CD4-positive, alpha-beta T cell treated with Interleukin-1 beta for 1 hour (primary cell): ENCODE results near the gene VPS13D.
"Not testable (repeated sequence)": the region's sequence is repeated elsewhere in the genome, so short reads cannot be mapped to it uniquely, and the experiment has no call there.

Experiments used
- DNase-seq, 2 donors: peaks; one replicate each; pipeline ENCODE4 v3.0.0-alpha.2; 2020 to 2022

The VPS13D gene

DNA sequence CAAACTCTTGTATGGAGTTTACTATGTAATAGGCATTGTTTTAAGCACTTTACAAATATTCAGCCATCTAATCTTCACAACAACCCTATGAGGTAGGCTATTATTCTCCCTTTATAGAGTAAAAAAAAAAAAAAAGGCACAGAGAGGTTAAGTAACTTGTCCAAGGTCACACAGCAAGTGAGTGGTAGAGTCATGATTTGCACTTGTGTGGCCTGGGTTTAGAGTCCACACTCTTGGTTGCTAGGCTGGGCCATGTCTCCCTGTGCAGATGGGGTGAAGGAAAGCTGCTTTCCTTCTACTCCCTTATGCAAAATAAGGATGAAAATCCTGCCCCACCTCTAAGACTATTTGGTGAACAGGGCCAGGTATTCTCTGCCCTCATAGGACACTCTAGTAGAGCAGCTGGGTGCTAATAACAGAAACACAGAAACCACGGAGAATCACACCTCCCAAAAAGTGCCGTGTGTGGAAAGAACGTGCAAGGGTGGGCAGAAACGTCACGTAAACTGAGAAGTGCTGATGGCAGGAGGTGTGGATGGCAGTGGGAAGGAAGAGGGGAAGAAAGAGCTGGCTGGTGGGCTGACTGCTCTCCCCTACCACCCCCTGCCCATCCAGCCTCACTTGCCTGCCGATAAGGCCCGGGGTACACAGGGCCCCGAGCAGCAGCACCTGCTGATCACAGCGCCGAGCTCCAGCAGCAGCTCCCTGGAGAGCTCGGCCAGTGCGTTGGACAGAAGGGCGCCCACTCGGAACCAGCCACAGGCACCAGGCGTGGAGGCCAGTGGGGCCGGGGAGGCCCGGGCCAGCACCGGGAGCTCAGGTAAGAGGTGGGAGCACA is 28.3 kb upstream of the VPS13D start:
- peak; percentile 37 to 48 for DNase-seq

DNA sequence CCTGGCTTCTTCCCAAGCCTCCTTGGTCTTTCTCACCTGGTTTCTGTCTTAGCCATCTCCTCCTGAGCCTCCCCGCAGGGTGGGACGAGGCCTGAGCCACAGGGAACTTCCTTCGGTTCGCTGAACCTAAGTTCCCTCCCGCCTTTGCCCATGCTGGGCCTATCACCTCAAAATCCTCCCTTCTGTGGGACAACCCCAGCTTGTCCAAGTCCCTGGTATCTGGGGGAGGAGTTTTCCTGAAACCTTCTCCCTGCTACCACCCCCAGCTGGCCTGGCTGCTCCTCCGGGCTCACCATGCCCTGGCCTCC is 27.7 kb upstream of the VPS13D start:
- DNase-seq = no peak

DNA sequence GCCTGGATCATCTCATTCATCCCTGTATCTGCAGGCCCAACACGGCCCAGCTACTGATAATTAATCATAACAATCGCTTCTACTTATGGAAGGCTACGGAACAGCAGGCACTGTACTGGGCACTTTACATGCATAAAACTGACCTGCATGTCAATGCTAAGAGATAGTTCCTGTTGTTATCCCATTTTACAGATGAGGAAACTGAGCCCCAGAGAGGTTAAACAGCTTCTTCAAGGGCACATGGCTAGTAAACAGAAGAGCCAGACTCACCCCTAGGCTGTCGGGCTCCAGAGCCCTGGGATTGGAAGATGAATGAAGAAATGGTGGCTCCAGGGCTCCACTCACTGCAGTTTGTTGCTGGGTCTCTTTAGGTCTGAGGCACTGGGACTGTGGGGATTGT is 27.3 kb upstream of the VPS13D start:
- no peak for DNase-seq

DNA sequence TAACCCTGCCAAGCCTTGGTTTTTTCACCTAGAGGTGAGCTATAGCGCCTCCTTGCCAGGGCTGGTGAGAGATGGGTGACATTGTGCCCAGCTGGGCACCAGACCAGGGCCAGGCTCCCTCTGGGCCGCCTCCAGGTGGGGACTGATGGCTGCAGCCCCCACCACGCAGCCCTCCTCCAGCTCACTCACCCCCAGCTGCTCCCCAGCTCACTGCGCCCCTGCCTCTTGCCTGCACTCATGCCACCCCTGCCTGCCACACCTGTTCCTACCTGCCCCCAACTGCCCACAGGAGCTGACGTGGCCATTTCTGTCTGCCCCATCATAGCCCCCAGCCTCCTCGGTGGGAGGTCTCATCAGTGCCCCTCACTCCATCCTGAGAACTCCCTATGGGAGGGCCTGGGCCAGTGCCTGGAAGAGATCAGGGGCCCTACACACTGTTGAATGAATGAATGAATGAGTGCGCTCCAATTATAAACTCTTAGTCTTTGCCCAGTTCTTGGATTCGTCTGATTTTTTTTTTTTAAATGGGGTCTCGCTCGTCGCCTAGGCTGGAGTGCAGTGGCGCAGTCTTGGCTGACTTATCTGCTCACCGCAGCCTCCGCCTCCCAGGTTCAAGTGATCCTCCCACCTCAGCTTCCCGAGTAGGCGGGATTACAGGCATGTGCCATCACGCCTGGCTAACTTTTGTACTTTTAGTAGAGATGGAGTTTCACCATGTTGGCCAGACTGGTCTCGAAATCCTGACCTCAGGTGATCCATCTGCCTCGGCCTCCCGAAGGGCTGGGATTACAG is 26.4 kb upstream of the VPS13D start:
- no peak for DNase-seq

DNA sequence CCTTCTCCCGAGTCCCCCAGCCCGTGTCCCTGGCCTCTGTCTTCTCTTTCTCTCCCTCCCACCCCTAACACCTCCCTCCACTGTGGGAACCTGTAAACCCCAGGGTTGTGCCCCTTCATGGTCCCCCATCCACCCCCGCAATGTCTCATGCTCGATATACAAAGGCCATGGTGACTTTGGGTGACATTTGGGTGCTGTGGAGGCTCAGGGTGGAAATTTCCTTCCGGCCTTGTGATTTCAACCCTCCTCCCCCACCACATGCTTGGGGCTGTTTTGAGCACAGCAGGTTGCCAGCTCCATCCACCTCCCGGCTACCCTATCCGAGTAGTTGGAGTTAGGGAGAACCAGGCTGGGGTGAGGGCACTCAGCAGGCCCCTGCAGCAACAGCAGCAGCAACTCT is 25.7 kb upstream of the VPS13D start:
- peak in 1 of 2 donors; percentile 29 for DNase-seq

DNA sequence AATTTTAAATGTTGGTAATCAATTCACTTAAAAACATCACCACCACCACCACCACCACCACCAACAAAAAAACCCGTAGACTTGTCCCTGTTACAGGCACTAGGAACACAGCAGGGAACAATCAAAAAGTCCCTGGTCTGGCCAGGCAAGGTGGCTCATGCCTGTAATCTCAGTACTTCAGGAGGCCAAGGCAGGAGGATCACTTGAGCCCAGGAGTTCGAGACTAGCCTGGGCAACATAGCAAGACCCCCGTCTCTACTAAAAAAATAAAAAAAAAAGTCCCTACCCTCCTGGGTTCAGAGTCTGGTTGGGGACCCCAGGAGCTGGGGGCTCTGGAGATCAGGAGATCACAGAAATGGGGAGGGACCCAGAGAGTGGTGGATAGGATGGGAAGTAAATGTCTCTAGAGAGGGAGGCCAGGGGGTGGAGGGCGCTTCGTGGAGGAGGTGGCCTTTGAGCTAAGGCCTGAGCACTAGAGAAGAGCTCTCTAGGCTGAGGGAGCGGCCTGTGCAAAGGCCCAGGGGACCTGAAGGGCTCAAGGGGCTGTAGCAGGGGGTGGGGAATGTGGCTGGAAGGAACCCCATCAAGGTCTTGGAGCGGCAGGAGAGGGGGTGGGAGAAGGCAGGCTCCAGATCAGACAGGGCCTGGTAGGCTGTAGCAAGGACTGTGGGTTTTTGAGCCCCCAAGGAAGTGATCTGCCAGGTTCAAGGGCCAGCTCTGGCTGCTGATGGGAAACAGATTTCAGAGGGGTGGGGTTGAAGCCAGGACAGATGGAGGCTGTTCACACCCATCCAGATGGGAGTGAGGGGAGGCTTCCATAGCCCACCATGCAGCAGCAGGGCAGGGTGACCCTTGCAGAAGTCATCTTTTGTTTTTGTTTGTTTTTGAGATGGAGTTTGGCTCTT is 24.8 kb upstream of the VPS13D start:
- DNase-seq = no peak

DNA sequence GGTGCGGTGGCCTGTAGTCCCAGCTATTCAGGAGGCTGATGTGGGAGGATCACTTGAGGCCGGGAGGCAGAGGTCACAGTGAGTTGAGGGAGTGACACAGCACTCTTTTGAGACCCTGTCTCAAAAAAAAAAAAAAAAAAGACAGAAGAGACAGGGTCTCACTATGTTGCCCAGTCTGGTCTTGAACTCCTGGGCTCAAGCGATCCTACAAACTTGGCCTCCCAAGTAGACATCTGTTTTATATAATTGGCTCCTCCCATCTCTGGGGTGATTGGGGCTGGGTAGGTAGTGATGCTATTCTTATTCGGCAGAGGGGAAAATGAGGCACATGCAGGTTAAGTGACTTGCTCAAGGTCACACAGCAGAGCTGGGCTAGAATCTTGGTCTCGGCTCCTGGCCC is 23.6 kb upstream of the VPS13D start:
- DNase-seq = no peak

DNA sequence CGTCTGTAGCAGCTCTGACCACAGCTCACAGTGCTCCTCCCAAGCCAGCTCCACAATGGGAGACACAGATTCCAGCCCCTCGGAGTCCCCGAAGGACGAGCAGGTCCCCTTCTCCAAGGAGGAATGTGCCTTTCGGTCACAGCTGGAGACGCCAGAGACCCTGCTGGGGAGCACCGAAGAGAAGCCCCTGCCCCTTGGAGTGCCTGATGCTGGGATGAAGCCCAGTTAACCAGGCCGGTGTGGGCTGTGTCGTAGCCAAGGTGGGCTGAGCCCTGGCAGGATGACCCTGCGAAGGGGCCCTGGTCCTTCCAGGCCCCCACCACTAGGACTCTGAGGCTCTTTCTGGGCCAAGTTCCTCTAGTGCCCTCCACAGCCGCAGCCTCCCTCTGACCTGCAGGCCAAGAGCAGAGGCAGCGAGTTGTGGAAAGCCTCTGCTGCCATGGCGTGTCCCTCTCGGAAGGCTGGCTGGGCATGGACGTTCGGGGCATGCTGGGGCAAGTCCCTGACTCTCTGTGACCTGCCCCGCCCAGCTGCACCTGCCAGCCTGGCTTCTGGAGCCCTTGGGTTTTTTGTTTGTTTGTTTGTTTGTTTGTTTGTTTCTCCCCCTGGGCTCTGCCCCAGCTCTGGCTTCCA is 22.9 kb upstream of the VPS13D start:
- DNase-seq = no peak

DNA sequence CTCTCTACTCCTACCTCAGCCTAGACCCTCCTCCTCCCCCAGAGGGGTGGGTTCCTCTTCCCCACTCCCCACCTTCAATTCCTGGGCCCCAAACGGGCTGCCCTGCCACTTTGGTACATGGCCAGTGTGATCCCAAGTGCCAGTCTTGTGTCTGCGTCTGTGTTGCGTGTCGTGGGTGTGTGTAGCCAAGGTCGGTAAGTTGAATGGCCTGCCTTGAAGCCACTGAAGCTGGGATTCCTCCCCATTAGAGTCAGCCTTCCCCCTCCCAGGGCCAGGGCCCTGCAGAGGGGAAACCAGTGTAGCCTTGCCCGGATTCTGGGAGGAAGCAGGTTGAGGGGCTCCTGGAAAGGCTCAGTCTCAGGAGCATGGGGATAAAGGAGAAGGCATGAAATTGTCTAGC is 21.6 kb upstream of the VPS13D start:
- DNase-seq = no peak

DNA sequence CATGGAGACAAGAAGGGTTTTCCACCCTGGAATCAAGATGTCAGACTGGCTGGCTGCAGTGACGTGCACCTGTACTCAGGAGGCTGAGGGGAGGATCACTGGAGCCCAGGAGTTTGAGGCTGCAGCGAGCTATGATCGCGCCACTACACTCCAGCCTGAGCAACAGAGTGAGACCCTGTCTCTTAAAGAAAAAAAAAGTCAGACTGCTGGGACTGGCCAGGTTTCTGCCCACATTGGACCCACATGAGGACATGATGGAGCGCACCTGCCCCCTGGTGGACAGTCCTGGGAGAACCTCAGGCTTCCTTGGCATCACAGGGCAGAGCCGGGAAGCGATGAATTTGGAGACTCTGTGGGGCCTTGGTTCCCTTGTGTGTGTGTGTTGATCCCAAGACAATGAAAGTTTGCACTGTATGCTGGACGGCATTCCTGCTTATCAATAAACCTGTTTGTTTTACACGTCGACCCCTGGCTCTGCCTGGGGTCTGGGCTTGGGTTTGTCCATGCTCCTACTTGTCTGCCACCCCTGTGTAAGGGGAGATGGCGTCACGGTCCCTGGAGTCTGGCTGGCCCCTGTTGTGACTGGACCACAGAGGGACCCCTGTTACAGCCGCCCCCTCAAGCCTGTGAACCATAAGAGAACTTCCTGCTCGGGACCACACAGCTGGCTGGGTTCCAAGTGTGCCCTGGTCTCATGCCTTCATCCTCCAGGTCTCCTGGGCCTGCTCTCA is 20.9 kb upstream of the VPS13D start:
- DNase-seq = peak; percentile 81 to 86

DNA sequence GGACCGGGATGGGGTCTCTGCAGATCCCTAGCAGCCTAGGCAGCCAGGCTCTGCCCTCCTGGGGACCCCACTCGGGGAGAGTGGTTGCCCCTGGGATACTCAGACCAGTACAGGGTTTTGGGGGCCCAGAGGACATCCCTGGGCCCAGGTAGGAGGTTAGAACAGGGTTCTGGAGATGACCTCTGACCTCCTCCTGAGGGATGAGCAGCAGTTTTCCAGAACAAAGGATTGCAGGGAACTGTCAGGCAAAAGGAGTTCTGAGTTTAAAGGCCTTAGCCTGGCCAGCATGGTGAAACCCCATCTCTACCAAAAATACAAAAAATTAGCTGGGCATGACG is 20.4 kb upstream of the VPS13D start:
- DNase-seq = no peak

DNA sequence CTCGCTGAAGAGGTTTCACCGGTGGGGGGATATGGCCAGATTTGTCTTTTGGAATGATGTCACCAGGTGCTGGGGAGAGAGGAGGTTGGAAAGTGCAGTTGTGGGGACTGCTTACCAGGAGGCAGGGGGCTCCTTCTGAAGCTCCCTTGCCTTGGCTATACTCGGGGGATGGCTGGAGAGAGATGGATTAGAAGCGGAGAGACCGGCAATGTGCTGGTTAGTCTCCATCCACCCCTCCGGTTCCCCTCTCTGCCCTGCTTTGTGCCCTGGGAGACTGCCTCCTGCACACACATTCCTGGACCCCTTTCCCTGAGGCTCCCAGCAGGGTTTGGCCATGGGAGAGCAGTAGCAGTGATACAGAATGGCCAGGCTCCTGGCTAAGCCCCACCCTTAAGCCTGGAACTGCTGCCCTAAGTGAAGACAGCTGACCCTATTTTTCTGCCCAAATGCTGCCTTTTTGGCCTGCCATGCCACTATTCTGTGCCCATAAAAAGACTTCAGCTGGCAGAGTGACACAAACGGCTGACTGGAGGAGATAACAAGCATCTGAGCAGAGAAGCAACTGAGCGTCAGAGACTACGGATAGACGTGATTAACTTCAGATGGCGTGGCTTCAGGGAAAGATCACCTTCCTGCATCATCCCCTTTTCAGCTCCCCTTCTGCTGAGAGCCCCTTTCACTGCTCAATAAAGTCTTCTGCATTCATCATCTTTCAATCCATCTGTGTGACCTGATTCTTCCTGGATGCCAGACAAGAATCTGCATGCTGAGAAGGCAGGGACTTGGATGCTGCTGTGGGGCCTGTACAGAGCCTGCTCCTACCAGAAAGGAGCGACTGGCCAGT is 14.5 kb upstream of the VPS13D start:
- no peak for DNase-seq

DNA sequence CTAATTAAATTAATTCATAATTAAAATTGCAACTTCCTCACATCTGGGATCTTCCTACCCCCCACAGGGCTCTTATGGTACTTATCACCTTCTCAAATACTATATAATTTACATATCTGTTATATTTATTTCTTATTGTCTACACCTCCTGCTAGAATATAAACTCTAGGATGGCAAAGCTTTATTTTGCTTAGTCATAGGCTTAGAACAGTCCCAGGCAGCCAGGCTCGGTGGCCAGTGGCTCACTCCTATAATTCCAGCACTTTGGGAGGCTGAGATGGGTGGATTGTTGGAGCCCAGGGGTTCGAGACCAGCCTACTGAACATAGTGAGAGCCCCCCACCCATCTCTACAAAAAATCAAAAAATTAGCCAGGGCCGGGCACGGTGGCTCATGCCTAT is 10.0 kb upstream of the VPS13D start:
- no peak for DNase-seq

DNA sequence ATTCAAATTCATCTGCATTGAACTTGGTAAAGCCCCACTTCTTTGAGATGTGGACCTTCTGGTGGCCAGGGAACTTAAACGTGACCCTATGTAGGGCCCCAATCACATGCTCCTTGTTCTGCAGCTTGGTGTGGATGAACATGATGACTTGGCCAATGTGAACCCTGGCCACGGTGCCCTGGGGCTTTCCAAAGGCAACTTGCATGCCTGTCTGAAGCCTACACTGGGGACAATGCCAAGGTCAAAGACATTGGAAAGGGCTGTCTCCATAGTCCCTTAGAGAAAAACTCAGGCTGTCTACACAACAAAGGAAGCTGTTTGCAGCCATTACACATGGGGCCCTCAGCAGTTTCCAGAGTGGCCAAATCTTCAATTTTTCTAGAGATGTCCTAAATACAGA is 8.9 kb upstream of the VPS13D start:
- DNase-seq = no peak

DNA sequence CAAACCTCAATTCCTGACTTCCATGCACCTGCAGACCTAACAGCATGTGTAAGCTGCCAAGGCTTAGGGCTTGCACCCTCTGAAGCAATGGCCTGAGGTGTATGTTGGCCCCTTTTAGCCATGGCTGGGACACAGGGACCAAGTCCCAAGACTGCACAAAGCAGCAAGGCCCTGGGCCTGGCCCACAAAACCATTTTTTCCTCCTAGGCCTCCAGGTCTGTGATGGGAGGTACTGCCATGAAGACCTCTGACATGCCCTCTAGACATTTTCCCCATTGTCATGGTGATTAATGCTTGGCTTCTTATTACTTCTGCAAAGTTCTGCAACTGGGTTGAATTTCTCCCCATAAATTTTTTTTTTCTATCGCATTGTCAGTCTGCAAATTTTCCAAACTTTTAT is 7.1 kb upstream of the VPS13D start:
- DNase-seq = not testable (repeated sequence)

DNA sequence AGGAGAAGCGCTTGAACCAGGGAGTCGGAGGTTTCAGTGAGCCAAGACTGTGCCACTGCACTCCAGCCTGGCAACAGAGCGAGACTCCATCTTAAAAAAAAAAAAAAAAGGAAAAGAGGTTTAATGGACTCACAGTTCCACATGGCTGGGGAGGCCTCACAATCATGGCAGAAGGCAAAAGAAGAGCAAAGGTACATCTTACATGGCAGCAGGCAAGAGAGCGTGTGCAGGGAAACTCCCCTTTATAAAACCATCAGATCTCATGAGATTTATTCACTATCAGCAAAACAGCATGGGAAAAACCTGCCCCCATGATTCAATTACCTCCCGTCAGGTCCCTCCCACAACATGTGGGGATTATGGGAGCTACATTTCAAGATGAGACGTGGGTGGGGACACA is 5.7 kb upstream of the VPS13D start:
- not testable (repeated sequence) for DNase-seq

DNA sequence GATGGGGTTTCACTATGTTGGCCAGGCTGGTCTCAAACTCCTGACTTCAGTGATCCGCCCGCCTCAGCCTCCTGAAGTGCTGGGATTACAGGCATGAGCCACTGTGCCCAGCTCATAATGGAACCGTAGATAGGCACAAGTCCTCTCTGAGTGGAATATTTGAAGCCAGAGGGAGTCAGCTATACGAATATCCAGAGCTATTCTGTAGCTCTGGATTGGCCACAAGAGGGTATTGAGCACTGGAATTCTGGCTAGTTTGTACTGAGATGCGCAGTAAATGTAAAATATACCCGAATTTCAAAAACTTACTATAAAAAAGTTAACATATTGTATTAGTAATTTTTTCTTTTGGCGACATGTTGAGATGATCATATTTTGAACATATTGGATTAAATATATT is 851 bp upstream of the VPS13D start:
- no peak for DNase-seq

DNA sequence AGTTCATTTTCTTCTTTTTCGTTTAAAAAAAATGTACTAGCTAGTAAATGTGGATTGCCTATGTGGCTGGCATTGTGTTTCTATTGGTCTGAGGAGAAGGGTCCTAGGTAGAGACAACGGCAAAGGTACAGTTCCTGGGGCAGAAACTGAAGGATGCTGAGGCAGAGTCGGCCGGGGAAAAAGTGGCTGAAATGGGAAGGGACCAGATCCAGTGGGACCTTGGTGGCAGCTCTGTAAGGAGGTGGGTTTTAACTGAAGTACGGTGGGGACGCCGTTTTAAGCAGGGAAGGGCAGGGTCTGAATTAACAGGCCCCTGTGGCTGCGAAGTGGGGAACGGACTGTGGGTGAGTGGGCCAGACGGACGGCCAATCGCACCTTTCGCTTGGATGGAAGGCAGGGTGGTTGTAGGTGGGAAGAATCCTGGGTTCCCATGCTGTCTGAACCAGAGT is 420 bp upstream of the VPS13D start:
- no peak for DNase-seq

DNA sequence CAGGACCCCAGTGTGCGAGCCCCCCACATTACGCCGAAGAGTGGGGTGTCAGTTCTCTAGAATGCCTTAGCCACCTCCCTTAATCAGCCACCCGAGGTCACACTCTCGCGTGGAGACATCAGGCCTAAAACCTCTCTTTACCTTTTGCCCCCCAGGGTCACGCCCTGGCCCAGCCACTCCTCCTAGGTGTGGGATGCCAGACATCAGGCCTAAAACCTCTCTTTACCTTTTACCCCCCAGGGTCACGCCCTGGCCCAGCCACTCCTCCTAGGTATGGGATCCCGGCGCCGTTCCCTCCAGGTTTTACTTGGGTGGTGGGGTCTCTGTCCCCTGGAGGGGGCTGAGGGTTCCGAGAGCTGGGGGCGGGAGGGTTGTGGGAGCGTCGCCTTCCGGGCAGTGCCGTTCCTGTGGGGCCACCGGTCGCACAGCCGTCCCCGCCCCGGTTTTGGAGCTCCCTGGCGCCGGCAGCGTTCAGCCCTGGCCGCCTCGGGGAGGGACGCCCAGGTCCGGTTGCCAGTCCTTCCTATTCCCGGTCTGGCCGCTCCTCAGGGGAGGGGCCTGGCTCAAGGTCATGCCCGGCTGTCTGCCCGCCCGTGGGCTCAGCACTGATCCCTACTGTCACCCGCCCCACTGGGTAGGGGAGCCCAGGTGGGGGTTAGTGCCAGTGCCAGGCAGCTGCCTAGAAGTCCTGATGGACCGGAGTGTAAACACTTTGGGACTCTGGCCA is 882 bp downstream of the VPS13D start:
- no peak for DNase-seq

DNA sequence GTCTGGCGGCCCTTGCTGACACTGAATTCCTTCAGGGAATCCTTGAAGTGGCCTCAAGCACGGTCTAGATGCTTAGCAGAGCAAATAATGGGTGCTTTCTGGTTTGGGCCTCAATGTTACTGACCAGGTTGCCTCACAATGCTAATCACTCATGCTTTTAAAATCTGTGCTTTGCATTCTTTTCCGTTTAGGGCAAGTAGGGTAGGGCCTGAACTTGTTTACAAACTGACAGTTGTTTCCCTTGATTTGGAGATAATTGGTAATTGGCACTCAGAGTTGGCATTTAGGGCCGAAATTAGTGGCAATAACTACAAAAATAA is 1.4 kb downstream of the VPS13D start:
- no peak for DNase-seq

DNA sequence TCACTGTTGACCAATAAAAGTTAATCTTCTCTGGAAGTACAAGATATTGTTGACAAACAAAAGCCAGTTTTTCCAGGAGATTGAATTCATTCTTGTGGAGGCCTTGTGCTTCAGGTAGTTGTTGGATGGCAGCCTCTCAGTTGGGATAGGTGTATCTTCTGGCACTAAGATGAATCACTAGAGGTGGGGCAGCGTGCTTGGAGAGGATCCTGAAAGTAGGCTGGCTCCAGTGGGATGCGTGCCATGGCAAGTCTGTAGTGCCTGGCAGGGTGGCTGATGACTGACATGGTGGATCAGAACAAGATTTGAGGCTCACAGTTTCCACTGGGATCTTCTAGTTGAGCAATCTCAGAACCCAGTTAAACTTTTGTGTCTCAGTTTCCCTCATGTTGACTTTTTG is 2.4 kb downstream of the VPS13D start:
- DNase-seq = no peak
